Medulla oblongata (tissue), 1 donor: ENCODE data around the gene PCLO.
"Not testable (repeated sequence)": the region's sequence is repeated elsewhere in the genome, so short reads cannot be mapped to it uniquely, and the experiment has no call there.

Experiments used
- DNase-seq: peaks from one replicate; pipeline ENCODE4 v3.0.0-alpha.2; 2015; ENCODE audit errors: extremely low spot score

PCLO gene

DNA sequence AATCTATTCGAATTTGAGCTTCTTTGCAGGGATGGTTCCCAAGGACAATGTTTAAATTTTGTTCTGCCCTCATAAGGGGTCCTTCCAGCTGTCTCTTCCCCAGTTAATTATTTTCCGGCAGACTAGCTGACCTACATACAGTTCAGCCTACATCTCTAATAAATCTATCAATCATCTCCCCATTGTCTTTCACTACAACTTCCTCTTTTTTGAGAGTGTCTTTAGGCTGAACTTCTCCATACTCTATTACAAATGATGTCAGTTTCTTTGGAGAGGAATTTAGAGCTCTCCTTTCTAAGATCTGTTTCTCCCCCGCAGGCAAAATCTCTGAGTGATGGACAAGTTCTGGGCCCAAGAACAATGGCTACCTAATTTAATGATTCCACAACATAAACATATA, 122.2 kb downstream of the PCLO start:
- no peak for DNase-seq

GRCh38 chr7:83038787-83039186, 123.9 kb downstream of the PCLO start:
- no peak for DNase-seq

- DNase-seq = no peak
Observed at GRCh38 chr7:83036721-83037380, 125.8 kb downstream of the PCLO start.

DNA sequence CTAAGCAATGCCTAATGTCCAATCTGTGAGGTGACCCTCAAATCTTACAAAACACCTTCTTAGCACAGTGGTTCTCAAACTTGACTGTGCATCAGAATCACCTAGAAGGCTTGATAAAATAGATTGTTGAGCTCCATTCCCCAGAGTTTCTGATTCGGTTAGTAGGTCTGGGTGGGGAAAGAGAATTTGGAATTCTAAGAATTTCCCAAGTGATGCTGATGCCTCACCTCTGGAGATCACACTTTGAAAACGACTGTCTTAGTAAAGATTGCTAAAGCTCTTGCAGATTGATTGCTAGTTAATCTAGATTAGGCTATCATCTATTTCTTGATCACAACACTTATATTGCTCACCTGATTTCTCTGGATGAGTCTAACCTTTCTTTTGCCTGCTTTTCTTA, 126.6 kb downstream of the PCLO start:
- no peak for DNase-seq

DNA sequence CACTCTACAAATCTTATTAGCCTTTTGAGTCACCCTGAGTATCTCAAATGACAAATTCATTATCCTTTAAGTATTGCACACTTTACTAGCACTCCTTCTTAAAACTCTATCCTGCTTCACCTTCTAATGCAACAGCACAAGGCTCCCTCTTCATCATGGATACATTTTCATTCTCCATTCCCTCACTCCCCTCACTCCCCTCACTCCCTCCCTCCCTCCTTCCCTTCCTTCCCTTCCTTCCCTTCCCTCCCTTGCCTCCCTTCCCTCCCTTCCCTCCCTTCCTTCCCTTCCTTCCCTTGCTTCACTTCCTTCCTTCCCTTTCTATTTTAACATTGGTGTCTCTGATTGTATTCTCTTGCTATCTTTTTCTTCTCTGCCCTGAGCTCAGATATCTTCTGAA, 130.5 kb downstream of the PCLO start:
- DNase-seq = no peak

GRCh38 chr7:83023817-83024665, 138.6 kb downstream of the PCLO start:
- DNase-seq = not testable (repeated sequence)

DNA sequence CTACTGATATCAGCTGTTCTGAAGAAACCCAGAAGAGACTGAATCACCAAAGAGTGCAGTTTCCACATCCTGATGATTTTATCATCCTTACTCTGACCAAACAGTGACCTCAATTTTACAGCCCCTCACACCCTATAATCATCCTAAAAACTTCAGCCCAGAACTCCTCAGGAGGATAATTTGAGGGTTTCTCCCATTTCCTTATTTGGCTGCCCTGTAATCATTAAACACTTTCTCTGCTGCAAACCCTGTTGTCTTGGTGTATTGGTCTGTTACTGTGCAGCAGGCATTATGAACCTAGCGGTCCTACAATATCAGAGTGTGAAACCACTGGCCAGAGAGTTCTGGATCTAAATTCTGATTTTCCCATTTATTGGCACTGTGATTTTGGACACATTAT, 141.7 kb downstream of the PCLO start:
- no peak for DNase-seq

DNA sequence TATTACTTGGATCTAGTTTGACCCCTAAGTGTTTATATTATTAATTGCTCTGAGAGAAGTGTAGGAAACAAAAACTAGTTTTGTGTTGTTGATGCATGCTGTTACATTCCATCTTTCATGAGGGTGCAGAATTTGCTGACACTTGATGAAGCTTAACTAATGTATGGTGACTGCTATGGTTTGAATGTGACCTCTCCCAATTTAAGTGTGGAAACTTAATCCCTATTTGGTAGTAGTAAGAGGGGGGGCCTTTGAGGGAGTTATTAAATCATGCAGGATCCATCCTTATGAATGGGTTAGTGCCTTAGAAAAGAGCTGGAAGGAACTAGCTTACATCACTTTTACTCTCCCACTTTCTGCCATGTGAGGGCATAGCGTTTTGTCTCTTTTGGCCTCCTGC, 142.5 kb downstream of the PCLO start:
- no peak for DNase-seq

DNA sequence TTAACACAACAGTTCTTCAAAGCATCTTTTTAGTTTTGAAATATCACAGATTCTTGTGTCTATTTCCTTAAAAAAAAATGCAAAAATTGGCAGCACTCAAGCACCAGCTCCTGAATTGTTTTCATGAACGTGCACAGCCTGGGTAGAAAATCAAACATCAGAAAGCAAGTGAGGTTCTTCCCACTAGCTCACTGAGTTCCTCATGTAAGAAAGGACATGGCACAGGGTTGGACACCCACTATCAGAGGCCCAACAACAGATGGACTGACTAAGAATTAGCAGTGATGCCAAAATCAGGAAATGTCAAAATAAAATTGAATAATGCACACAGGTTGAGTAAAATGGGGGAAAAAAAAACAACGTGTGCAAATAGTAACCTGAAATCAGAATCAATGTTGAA, 146.8 kb downstream of the PCLO start:
- no peak for DNase-seq

DNA sequence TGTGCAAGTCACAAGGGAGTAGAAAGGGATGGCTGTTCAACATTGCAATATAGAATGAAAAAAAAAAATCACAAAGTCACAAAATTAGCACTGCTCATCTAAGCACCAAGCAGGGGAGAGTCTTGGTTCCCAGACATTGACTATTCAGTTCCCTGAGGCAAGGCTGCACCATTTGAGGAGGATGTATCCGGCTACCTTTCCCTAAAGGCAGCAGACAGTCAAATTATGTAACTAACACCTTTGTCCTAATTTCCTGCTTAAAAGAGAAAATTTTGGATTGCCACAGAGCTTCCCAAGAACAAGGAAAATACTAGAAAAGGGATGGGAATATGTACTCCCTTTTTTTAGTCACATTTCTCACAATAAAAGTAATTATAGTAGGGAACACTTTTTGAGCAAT, 148.1 kb downstream of the PCLO start:
- DNase-seq = no peak

DNA sequence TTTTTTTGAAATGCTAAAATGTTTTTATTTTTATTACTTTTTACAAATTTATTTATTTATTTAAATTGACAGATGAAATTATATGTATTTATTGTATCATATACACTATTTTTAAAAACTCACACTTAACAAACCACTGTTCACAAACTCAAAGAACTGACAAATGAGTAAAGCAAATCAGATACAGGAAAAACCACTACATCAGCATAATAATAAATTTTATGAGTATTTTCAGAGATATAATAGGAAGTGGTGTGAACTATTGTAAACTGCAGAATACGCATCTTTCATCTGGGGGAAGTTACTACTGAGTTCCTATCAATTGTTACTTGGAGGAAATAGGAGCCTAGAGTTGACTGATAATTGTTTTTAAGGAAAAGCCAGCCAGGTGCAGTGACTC, 150.7 kb downstream of the PCLO start:
- no peak for DNase-seq

DNA sequence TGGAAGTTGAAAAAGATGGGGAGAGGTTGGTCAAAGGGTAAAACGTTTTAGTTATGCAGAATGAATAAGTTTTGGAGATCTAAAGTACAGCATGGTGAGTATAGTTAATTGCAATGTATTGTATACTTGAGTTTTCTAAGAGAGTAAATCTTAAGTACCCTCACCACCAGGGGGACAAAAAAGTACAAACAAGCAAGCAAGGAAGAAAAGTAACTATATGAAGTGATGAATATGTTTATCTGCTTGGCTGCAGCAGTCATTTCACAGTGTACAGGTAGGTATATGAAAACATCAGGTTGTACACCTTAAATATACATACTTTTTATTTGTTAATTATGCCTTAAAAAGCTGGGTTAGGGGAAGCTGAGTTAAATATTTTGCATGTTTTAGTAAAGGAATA, 157.3 kb downstream of the PCLO start:
- DNase-seq = no peak

DNA sequence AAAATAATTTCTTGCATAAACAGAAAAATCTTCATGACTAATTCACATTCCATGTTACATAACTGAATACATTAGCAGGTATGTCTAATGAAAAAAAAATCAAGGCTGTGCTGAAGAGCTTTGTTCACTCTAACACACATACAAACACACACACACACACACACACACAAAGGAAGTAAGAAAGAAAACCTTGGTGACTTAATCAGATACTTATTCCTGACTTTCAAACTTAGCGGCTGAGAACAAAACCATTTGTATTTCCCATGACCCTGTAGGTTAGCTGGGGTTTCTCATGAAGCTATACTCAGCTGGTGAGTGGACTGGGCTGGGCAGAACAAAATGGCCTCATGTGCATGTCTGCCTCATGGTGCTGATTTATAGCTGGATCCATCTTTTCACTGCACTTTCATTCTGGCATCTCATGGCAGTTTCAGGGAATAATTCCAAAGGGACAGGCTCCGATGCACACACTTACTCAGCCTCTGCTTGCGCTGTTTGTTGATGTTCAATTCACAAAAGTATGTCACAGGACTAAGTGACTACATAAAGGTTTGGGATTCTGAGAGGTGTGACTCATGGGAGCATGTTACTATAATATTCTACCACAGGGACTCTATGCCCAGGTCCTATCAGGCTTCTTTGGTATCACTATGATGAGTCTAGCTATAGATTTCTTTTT, 161.2 kb downstream of the PCLO start:
- DNase-seq = no peak

GRCh38 chr7:82998436-82998835, 164.2 kb downstream of the PCLO start:
- DNase-seq = no peak

DNA sequence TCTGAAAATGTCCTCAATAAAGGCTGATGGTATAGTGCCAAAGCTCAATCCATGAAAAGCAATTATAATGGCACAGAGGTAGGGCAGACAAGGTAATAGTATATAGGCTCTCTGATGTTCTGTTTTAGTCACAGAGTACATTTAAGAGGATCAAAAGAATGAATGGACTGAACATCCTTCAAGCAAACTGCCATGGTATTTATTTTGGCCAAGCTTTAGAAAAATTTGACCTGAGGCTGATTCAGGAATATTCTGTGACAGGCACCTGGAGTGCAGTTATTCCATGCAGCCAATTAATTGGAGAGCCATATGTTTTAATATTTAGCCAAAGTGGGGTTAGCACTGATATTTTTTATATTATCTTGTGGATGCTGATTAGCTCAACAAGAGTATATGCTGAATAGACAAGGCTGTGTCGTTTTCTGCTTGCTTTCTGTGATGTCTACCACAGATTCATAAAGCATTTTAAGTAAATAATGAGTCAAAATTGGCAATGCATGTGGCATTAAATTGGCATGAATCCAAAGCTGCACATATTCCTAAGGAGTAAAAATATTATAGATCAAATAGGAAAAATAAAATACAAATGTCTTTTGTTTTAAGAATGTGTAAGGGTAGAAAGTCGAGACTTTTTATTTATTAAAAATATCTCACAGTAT, 177.4 kb downstream of the PCLO start:
- DNase-seq = no peak

DNA sequence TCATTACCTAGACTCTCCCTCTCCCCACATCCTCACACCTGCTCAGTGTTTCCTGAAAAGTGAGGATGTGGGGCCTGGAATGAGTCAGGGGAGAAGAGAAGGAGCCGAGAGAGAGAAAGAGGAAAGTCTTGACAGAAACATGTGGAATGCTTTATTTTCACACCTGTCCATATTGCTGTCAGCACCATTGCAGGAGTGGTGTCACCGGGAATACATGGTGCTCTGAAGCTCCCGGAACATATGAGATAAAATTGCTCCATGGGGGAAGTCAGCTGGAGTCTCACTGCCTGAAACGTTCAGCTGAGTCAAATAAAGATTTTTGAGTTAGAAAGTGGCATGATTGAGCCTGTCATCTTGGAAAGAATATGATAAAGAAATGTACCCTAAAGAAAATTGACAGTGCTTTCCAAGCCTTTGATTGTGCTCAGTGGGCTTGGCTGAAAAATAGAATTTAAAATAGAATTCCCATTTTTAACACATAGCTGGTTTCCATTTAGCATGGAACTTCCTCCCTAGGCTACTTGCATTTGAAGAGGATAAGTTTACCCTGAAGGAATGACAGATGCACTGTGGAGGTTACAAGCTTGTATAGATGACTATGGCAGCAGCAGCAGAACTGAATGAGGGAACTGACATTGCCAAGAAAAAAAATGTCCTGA, 182.4 kb downstream of the PCLO start:
- no peak for DNase-seq

- no peak for DNase-seq
Observed at GRCh38 chr7:82975811-82976468, 186.7 kb downstream of the PCLO start.

DNA sequence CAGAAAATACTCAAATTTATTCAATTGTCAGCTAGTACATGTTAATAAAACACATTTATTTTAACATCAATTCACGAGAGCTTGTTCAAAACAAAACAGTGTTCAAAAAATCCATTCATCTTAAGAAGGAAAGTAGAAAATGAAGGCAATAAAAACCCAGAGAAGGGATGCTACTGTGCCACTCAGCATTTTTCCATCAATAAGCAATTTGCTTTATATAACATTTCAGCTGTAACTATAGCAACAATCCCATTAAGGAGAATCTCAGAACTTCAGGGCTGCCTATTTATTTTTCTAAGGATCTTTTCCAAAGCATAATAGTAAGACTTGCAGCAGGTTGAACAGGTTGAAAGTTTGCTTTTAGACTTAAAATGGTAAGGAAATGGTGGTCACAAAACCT, 190.5 kb downstream of the PCLO start:
- no peak for DNase-seq

DNA sequence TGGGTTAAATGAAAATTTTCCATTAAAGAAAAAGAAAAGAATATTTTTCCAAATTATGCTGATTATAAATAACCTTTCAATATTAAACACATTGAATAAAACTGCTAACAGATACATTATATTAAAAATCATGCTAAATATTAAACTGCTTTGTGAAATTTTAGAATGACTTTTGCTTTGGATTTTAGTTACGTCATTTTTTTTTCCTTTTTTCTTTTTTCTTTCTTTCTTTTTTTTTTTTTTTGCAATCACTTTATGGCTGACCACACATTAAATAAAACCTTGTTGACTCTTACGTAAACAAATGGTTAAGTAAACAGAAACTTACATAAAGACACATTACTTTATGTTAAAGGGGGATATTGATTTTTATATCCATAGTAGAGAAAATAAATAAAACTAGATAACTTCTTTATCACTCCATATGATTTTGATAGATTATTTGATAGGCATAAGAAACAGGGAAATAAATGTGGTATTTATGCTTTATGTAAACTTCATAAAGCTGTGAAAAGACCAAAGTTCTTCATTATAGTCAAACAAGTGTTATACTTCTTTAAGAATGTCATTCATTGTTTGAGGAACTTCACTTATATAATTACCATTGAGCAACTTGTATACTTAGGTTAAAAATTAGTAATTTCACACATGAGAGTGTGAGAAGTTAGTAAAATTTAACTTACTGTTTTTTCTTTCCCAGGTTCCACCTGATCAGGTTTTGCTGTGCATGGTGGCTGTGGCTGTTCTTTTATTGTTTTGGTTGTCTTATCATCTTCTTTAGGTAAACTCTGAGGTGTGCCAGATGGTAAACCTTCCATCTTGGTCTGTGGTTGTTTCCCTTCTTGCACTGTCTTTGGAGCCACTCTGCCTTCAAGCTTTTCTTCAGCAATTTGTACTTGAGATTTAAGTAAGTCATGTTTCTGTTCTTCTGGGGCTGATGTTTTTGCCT, 197.3 kb downstream of the PCLO start:
- DNase-seq = no peak
